ENCODE results near the gene CACNG4. TPM values are rescaled to one million over a fixed set of nuclear protein-coding genes. Genes with fewer than 3 reads are reported as not detected.

The CACNG4 gene
- total RNA-seq, 1 experiment from 2014 or later = 46.3 TPM

DNA sequence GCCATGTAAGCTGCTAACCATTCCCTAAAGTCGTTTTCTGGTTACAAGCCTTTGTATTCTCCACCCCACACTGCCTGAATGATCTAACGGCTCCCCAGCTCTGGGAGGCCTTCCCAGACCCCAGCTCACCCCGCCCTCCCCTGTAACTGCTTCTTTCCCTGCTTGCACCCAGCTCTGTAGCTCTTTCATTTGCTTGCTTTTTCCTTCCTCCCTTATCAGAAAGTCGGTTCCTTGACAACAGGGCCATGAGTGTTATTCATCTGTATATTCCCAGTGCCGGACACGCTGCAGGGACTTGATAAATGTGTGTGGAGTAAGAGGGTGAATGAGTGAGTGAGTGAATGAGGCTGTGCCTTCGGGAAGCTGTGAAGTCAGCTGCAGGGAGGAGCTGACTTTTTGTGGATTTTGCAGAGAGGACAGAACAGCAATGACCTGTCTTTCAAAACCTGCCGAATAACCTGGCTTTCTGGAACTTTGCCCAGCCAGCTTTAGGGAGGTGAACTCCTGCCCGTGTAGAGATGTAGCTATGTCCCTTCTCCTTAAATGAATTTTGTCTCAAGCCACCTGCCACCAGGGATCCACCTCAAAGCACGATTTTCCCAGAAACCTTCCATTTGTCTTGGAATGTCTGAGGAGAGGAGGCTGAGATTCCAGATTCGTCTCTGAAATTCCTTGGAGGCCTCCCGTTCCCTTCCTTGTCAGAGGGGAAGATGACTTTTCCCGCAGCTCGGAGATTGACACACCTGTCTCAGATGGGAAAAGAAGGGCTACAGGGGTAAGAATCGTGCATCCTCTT lies 20.0 kb upstream of the CACNG4 start:
- POLR2A ChIA-PET (ENCODE audit: unreplicated experiment) = no interaction called here
- no peaks in the 10 kb centered on the region for H3K27me3 ChIP-seq (ENCODE audit: insufficient read depth, low read depth)
- CTCF ChIA-PET = no interaction called here
- H3K79me2 ChIP-seq (ENCODE audit: low read depth) = no peaks in the 10 kb centered on the region
- DNase-seq = peak in 1 of 2 experiments; percentile 46
- H3K9me3 ChIP-seq (ENCODE audit: insufficient read depth, low read depth) = no peaks in the 10 kb centered on the region
- H3K4me1 ChIP-seq (replicated peaks; ENCODE audit: insufficient read depth) = peaks cover 47% of the 10 kb centered on the region
- intact Hi-C loops (cut with micrococcal nuclease; ENCODE audit: unreplicated experiment) = no loop called here
- H2AFZ ChIP-seq = no peak overlapping the region
- H3F3A ChIP-seq (ENCODE audit: insufficient read depth, low read depth) = peaks cover 13% of the 10 kb centered on the region
- TF ChIP-seq, protein P1, sequence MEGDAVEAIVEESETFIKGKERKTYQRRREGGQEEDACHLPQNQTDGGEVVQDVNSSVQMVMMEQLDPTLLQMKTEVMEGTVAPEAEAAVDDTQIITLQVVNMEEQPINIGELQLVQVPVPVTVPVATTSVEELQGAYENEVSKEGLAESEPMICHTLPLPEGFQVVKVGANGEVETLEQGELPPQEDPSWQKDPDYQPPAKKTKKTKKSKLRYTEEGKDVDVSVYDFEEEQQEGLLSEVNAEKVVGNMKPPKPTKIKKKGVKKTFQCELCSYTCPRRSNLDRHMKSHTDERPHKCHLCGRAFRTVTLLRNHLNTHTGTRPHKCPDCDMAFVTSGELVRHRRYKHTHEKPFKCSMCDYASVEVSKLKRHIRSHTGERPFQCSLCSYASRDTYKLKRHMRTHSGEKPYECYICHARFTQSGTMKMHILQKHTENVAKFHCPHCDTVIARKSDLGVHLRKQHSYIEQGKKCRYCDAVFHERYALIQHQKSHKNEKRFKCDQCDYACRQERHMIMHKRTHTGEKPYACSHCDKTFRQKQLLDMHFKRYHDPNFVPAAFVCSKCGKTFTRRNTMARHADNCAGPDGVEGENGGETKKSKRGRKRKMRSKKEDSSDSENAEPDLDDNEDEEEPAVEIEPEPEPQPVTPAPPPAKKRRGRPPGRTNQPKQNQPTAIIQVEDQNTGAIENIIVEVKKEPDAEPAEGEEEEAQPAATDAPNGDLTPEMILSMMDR (conservative IDR thresholded peaks at IDR 0.05) = no peak
- no peak for TF ChIP-seq EZH2 (IDR thresholded peaks at IDR 0.05; ENCODE audit: low read depth)
- H4K20me1 ChIP-seq (ENCODE audit: insufficient read depth) = no peaks in the 10 kb centered on the region
- no TSS peak for BruUV-seq (replicated peaks)
- no peaks in the 10 kb centered on the region for H3K36me3 ChIP-seq (ENCODE audit: low read depth)
- no peak overlapping the region for H3K27ac ChIP-seq
- no peak overlapping the region for H3K4me3 ChIP-seq
- H3K4me2 ChIP-seq = peak overlapping the region; percentile 39
- no peaks in the 10 kb centered on the region for H3K9me2 ChIP-seq (ENCODE audit: insufficient read depth)

DNA sequence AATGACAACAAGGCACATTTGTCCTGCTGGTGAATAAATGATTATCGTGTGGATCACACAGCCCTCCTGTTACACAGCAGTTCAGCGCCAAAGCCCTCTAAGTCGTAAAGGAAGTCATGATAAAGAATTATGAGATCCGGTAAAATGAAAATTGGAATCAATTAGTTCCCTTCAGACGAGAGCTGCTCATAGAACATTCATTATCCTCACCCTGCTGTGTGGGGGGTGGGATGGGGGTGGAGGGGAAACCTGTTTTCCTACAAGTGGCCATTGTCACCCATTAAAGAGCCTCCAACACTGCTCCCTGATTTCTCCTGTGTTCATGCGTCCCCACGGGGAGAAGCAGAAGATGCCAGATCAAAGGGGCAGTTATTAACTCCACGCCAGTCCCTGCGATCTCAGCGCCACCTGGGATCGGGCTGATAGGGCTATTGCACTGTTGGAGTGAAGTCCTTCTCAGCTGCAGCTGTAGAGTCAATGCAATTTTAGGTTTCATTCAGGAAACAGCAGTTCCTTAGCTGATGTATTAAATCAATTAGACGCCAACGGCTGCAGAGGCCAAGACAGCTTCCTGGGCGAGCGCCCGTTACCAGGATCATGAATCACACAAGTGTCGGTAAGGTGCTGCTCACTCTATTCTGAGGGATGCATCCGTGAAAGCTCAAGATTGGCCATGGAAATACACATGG lies 19.2 kb upstream of the CACNG4 start:
- intact Hi-C loops (cut with micrococcal nuclease; ENCODE audit: unreplicated experiment) = no loop called here
- Histone ChIP-seq H3K79me2 (ENCODE audit: low read depth) (no peaks in the 10 kb centered on the region), H4K20me1 (ENCODE audit: insufficient read depth) (no peaks in the 10 kb centered on the region), H3K27me3 (ENCODE audit: insufficient read depth, low read depth) (no peaks in the 10 kb centered on the region), H3K36me3 (ENCODE audit: low read depth) (no peaks in the 10 kb centered on the region), H3K27ac (no peak overlapping the region), H3K4me3 (no peak overlapping the region), H3K9me3 (ENCODE audit: insufficient read depth, low read depth) (no peaks in the 10 kb centered on the region), H3K4me2 (peak overlapping the region; percentile 39), H3K4me1 (replicated peaks; ENCODE audit: insufficient read depth) (peaks cover 55% of the 10 kb centered on the region), H3F3A (ENCODE audit: insufficient read depth, low read depth) (peaks cover 21% of the 10 kb centered on the region), H2AFZ (no peak overlapping the region), H3K9me2 (ENCODE audit: insufficient read depth) (no peaks in the 10 kb centered on the region)
- DNase-seq = no peak
- CTCF ChIA-PET = no interaction called here
- POLR2A ChIA-PET (ENCODE audit: unreplicated experiment) = interaction anchor here (0.6 kb wide), 1 partner anchor 23 kb away, joined by 7 read pairs; no protein-coding TSS in a partner anchor
- BruUV-seq (replicated peaks) = no TSS peak
- TF ChIP-seq EZH2 (IDR thresholded peaks at IDR 0.05; ENCODE audit: low read depth) = no peak
- TF ChIP-seq, protein P1 (conservative IDR thresholded peaks at IDR 0.05) = no peak

DNA sequence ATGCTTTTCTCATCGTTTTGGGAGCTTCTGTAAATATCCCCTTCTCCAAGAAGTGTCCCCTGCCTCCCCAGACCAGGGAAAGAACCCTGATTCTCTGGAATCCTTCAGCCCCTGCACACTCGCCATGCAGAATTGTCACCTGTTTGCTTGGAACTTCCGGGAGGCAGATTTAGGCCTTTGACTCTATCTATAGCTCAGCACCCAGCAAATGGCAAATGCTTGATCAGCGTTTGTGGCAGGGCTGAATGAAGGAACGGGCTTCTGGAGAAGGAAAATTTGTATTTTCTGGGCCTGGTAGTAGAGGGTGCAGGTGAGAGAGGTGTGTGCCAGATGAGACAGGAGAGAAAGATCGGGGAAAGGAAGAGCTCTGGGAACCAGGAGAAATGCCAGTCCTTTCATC lies 18.3 kb upstream of the CACNG4 start:
- Histone ChIP-seq H3K79me2 (ENCODE audit: low read depth) (no peaks in the 10 kb centered on the region), H3K9me3 (ENCODE audit: insufficient read depth, low read depth) (no peaks in the 10 kb centered on the region), H2AFZ (no peak overlapping the region), H3K27ac (no peak overlapping the region), H4K20me1 (ENCODE audit: insufficient read depth) (no peaks in the 10 kb centered on the region), H3K36me3 (ENCODE audit: low read depth) (no peaks in the 10 kb centered on the region), H3F3A (ENCODE audit: insufficient read depth, low read depth) (peaks cover 30% of the 10 kb centered on the region), H3K4me3 (no peak overlapping the region), H3K4me1 (replicated peaks; ENCODE audit: insufficient read depth) (peaks cover 64% of the 10 kb centered on the region), H3K27me3 (ENCODE audit: insufficient read depth, low read depth) (no peaks in the 10 kb centered on the region), H3K4me2 (no peak overlapping the region), H3K9me2 (ENCODE audit: insufficient read depth) (no peaks in the 10 kb centered on the region)
- no peak for DNase-seq
- TF ChIP-seq, protein P1 (conservative IDR thresholded peaks at IDR 0.05) = no peak
- TF ChIP-seq EZH2 (IDR thresholded peaks at IDR 0.05; ENCODE audit: low read depth) = no peak
- no TSS peak for BruUV-seq (replicated peaks)
- POLR2A ChIA-PET (ENCODE audit: unreplicated experiment) = interaction anchor here (0.6 kb wide), 1 partner anchor 301 kb away, joined by 3 read pairs; no protein-coding TSS in a partner anchor
- CTCF ChIA-PET = no interaction called here
- intact Hi-C loops (cut with micrococcal nuclease; ENCODE audit: unreplicated experiment) = no loop called here

Data from PC-9 (cell line).